Choroid plexus epithelial cell (primary cell): ENCODE measurements around the gene SLC34A2.

Experiments used
- DNase-seq: peaks from one replicate; pipeline ENCODE4 v3.0.0-alpha.2; 2010; ENCODE audit warnings: low read depth
- H3K4me3 ChIP-seq: 2 replicates; pipeline ENCODE4 v1.5.1; 2011; ENCODE audit warnings: low read depth, mild to moderate bottlenecking, control low read depth, low read length, moderate library complexity
- TF ChIP-seq, protein P1 (sequence below): conservative IDR thresholded peaks from 2 replicates; pipeline ENCODE4 v1.5.1; 2011; ENCODE audit warnings: low read depth, mild to moderate bottlenecking, control low read depth, inconsistent platforms, low read length, moderate library complexity

The SLC34A2 gene

DNA sequence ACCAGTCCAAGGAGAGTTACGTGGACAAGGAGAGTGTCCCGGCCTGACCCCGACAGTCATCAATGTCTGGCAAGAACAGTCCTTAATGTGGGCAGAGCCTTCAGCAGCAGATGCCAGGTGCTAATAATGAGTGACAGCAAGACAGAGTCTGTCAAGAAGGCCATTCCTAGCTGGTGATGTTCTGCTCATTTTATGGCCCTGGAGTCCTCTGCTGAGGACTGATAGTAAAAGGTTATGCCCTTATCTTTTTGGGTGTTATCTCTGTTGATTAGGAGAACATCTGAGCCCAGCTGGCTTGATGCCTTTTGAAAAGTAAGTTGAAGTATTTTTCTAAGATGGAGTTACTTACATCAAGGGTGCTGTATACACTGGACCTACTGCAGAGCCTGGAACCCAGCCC lies 67.3 kb downstream of the SLC34A2 start:
- TF ChIP-seq, protein P1, sequence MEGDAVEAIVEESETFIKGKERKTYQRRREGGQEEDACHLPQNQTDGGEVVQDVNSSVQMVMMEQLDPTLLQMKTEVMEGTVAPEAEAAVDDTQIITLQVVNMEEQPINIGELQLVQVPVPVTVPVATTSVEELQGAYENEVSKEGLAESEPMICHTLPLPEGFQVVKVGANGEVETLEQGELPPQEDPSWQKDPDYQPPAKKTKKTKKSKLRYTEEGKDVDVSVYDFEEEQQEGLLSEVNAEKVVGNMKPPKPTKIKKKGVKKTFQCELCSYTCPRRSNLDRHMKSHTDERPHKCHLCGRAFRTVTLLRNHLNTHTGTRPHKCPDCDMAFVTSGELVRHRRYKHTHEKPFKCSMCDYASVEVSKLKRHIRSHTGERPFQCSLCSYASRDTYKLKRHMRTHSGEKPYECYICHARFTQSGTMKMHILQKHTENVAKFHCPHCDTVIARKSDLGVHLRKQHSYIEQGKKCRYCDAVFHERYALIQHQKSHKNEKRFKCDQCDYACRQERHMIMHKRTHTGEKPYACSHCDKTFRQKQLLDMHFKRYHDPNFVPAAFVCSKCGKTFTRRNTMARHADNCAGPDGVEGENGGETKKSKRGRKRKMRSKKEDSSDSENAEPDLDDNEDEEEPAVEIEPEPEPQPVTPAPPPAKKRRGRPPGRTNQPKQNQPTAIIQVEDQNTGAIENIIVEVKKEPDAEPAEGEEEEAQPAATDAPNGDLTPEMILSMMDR = no peak
- no peak overlapping the region for H3K4me3 ChIP-seq
- no peak for DNase-seq

DNA sequence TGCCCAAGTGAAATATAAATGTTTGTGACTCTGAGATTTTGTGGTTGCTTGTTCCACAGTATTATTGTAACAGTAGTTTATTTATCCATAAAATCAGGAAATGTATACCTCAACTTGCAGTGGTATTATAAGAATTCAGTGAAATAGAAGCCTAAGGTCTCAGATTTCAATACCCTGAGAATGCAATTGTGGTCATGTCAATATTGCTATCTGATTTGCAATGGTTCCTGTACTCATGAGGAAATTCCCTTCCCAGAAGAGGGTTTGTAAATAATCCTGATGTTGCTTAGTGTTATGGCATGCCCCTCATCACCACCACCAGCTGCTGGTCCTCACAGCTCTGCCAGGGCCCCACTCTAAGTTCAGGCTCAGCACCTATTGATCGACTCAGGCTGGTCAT lies 67.8 kb downstream of the SLC34A2 start:
- H3K4me3 ChIP-seq = no peak overlapping the region
- TF ChIP-seq, protein P1 = peak; percentile 10
- DNase-seq = peak; percentile 63

DNA sequence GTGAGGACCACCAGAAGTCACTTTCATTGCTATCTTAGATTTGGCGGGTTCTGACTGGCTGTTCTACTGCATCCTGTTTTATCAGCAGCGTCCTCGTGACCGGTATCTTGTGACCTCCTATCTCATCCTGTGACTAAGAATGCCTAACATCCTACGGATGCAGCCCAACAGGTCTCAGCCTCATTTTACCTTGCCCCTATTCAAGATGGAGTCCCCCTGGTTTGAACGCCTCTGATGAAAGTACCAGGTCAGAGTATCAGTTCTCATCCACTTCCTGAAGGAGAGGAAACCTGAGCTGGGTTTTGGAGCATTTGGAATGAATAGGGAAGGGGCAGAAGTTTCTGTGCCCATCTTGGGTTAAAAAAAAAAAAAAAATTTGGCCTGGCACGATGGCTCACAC lies 70.2 kb downstream of the SLC34A2 start:
- DNase-seq = no peak
- TF ChIP-seq, protein P1 = no peak
- no peak overlapping the region for H3K4me3 ChIP-seq

DNA sequence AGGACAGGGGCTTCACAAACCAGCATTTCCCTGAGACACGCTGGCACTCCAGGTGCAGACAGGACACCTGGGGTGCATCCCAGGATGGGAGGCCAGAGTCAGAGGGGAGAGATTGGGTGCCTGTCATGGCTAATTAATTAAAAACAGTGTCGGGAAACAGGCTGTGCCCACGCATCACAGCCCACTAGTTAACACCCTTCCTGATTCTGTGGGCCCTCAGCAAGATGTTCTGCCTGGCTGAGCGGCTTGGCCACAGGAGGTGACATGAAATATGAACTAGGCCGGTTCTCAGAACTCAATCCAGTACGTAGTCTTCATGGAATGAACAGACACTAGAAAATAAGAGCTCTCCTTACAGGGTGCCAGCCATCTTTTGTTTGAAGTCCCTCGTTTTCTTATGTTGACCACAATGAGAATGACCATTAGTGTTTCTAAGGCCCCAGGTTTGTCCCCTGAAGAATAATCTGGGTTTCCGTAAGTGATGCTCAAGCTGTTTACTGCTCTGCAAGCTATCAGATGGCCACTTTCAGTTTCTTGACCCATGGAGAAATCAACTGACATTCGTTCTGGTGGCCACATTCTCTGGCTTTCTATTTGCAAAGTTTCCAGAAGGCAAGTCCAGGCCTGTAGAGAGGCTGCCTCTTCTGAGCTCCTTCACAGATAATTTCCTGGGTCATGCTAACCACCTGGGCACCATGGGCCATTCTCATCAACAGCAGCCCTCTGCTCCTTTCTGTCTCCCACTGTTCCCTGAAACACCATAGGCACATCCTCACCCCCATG lies 72.3 kb downstream of the SLC34A2 start:
- DNase-seq = no peak
- TF ChIP-seq, protein P1 = no peak

More for the DNA sequence above, 72.3 kb downstream of the SLC34A2 start:
- H3K4me3 ChIP-seq = no peak overlapping the region
